ENCODE data around the gene CSRP1. TPM values are rescaled to one million over a fixed set of nuclear protein-coding genes. Genes with fewer than 3 reads are reported as not detected.

CSRP1 gene
- polyA plus RNA-seq, 2 of the 4 experiments (the other 2 are of a cell fraction) = 277 to 655 TPM

GRCh38 chr1:201482755-201483154, 24.2 kb downstream of the CSRP1 start:
- Histone ChIP-seq H3K9me3 (no peaks in the 10 kb centered on the region), H3K27ac (peak overlapping the region; percentile 68 to 86; a peak in 5 of 6 replicates), H3K4me2 (peak overlapping the region; percentile 85; the same call in 2 of the 3 replicates), H3K4me1 (peaks cover 52% of the 10 kb centered on the region), H3K4me3 (no peak overlapping the region)
- ATAC-seq (no peak), FAIRE-seq (no peak), DNase-seq (ENCODE audit: low read depth in 1 of 2, low spot score in 1 of 2) (no peak)
- CTCF ChIA-PET = interaction anchor here (0.6 to 34.3 kb wide), 22 partner anchors 16 to 490 kb away, joined by 3 to 1452 read pairs (median 6); partner anchors contain the start of genes CSRP1 and PHLDA3
- whole genome bisulfite sequencing (ENCODE audit: missing lambda C conversion rate) = 68% methylated on average over 5 of the region's 5 CpGs
- TF ChIP-seq NFE2L2 (conservative IDR thresholded peaks at IDR 0.05; ENCODE audit: low read length) (no peak), MAZ (IDR thresholded peaks at IDR 0.05; ENCODE audit: borderline replicate concordance, low read depth, low read length) (no peak), MAFK (IDR thresholded peaks at IDR 0.05; ENCODE audit: partially characterized antibody) (no peak), PHF8 (IDR thresholded peaks at IDR 0.05; ENCODE audit: borderline replicate concordance, low read depth) (no peak), CTCF (IDR thresholded peaks at IDR 0.05) (no peak), PBX3 (IDR thresholded peaks at IDR 0.05) (no peak), BHLHE40 (IDR thresholded peaks at IDR 0.05; ENCODE audit: low read depth, low read length) (no peak), TP53 (CRISPR knock-in tag; IDR thresholded peaks at IDR 0.05) (no peak), SMC3 (IDR thresholded peaks at IDR 0.05) (no peak)
- POLR2A ChIA-PET = interaction anchor here (1.8 to 3.7 kb wide), 5 partner anchors 20 to 34 kb away, joined by 10 to 32 read pairs (median 19); partner anchors contain the start of gene CSRP1

GRCh38 chr1:201481761-201482493, 25.0 kb downstream of the CSRP1 start:
- Histone ChIP-seq H3K27ac (peak overlapping the region; percentile 77 to 86), H3K4me2 (peak overlapping the region; percentile 85), H3K4me1 (peaks cover 50% of the 10 kb centered on the region), H3K4me3 (no peak overlapping the region), H3K9me3 (no peaks in the 10 kb centered on the region)
- peak; percentile 86 to 92 for DNase-seq (ENCODE audit: low read depth in 1 of 2, low spot score in 1 of 2)
- TF ChIP-seq NFE2L2 (conservative IDR thresholded peaks at IDR 0.05; ENCODE audit: low read length) = no peak
- TF ChIP-seq ZNF302 (CRISPR knock-in tag; IDR thresholded peaks at IDR 0.05) = no peak
- no peak for TF ChIP-seq RARB (CRISPR knock-in tag; IDR thresholded peaks at IDR 0.05)
- TF ChIP-seq EP300 (IDR thresholded peaks at IDR 0.05) = no peak
- peak; percentile 40; the same call in 1 of the 2 replicates for TF ChIP-seq MAX (IDR thresholded peaks at IDR 0.05)
- peak; percentile 9; the same call in 1 of the 2 replicates for TF ChIP-seq TFCP2L1 (CRISPR knock-in tag; IDR thresholded peaks at IDR 0.05)
- 0 out of 2 replicates have a peak, but pooled peaks have one; percentile 73 for TF ChIP-seq HOXA7 (CRISPR knock-in tag; IDR thresholded peaks at IDR 0.05)
- TF ChIP-seq MAZ (IDR thresholded peaks at IDR 0.05; ENCODE audit: borderline replicate concordance, low read depth, low read length) = peak; percentile 63; the same call in 1 of the 2 replicates
- peak; percentile 97 to 98 for TF ChIP-seq RAD21 (conservative IDR thresholded peaks at IDR 0.05 in 1 of 2, IDR thresholded peaks at IDR 0.05 in 1 of 2)
- TF ChIP-seq POLR2AphosphoS2 (conservative IDR thresholded peaks at IDR 0.05; ENCODE audit: low read length) = peak; percentile 91
- TF ChIP-seq TP53 (CRISPR knock-in tag; IDR thresholded peaks at IDR 0.05) = 0 out of 2 replicates have a peak, but pooled peaks have one; percentile 8
- peak; percentile 93 for TF ChIP-seq CTCF (IDR thresholded peaks at IDR 0.05)
- peak in 1 of 2 experiments; percentile 62; a peak in 2 of 5 replicates for TF ChIP-seq JUN (IDR thresholded peaks at IDR 0.05)
- peak; percentile 96 for TF ChIP-seq SMC3 (IDR thresholded peaks at IDR 0.05)
- peak; percentile 66 for TF ChIP-seq FOSB (CRISPR knock-in tag; IDR thresholded peaks at IDR 0.05)
- CTCF ChIA-PET = interaction anchor here (0.7 to 34.3 kb wide), 28 partner anchors 15 to 490 kb away, joined by 3 to 1452 read pairs (median 6); partner anchors contain the start of genes CSRP1 and PHLDA3
- POLR2A ChIA-PET = interaction anchor here (1.2 to 3.7 kb wide), 7 partner anchors 8 to 34 kb away, joined by 3 to 32 read pairs (median 19); partner anchors contain the start of genes CSRP1 and PHLDA3
- ATAC-seq = peak; percentile 55 to 83
- WGBS (ENCODE audit: missing lambda C conversion rate) = 39% methylated on average over 25 of the region's 35 CpGs
- FAIRE-seq = no peak
